ENCODE measurements around the gene ACTR3.
A peak's percentile ranks its signal among the peaks of the same experiment; 100 is the strongest.

Gene ACTR3

GRCh38 chr2:113876503-113877387, 13.1 kb upstream of the ACTR3 start:
- no peak for FAIRE-seq

GRCh38 chr2:113877711-113878598, 11.9 kb upstream of the ACTR3 start:
- FAIRE-seq: no peak

DNA sequence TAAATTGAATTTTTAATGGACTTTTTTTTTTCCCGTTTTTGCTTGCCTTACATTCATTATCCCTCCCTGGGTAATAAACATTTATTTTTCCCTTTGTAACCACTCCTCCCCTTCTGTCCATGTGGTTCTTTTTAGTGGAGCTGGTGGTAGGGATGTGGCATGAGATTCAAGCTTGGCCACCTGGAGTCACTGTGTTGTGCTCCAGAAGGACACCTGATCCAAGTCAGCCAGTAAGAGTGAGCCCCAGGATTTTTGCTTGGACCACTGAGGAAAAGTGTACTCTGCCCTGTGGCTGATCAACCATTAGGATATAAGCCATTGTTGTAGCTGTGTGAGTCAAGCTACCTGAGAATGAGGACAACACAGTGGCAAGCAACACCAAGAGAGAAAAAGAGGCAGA, 11.1 kb upstream of the ACTR3 start:
- FAIRE-seq: no peak

DNA sequence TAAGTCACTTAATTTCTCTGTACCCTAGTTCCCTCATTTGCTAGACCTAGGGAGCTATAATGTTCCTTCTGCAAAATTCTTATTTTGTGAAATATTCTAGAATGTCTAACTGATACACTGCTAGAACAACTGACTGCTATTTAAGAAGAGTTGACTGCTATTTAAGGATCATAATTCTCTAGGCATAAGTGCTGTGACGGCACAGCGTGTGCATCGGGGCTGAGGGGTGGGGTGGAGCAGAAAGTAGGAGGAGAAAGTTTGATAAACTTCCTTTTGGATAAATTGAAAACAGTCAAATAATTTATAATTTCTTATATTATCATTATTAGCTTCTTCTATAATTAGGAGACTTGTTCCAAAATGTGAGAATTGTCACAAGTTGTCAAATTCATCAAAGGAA, 10.4 kb upstream of the ACTR3 start:
- no peak for FAIRE-seq

- no peak for FAIRE-seq
Measured at GRCh38 chr2:113886479-113887008, 3.3 kb upstream of the ACTR3 start.

- FAIRE-seq: no peak
Measured at GRCh38 chr2:113887009-113887792, 2.7 kb upstream of the ACTR3 start.

DNA sequence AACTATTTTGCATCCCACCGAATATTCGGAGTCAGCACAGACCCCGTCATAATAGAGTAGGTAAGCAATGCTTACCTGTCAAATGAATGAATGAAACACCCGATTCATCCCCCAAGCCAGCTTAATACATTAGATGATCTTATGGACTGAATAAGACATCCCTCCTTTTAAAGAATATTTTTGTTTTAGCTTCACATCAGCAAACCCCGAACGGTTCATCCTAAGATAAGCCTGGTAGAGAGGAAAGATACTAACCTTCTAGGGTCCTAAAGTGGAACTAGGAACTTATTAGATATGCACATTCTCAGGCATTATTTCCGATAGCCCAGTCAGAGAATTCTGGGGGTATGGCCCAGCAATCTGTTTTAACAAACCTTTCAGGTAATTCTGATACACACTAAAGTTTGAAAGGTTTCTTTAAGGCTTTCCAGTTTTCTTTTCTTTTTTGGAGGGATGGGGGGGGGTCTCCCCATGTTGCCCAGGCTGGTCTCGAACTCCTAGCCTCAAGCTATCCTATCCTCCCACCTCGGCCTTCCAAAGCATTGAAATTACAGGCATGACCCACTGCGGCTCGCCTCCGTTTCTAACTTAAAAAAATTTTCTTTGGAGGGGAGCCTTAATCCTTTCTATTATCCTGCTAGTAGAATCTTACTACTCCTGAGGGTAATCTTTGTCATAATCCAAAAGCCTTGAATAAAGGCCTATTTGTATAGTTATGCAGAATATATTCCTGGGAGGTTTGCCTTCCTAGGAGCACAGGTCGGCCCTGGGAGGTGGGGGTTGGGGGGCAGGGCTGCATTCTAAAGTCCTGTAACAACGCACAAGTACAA, 1.0 kb upstream of the ACTR3 start:
- FAIRE-seq: no peak

DNA sequence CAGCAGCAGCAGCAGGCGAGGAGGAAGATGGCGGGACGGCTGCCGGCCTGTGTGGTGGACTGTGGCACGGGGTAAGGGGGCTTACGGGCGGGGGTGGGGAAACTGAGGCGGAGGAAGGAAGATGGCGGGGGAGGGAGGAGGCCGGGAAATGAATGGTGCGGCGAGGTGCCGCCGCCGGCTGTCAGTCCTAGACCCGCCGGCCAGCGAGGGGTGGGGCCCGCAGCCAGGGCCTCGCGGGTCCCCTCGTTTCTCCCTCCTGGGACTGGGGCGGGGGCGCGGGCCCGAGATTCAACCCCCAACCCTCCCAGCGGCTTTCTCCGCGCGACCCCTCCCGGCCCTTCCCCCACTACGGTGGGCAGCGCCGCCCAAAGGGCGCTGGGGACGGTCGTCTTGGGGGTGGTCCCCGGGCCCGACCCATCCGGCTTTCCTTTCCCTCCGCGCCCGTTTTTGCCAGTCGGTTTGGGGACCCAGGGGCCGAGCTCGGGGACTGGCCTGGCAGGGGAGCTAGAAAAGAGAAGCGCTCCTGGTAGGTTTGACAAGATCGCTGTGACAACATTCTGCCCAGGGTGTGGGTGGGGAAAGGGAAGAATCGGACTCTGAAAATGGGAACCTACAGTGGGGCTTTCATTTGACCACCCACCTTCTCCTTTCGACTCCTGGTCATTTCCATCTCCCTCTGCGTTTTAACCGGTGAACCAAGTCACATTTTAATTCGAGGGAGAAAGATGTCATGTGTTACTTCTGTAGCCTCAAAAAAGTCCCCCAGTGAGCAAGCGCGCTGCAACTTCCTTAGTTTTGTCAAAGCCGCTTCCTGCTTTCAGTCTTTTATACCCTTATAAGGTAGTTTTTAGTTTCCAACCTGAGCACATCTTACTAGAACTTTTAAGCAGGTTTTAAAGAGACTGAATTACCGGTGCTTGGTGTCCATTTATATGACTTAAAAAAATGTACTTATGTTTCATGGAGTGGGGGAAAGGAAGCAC, 655 bp downstream of the ACTR3 start:
- no peak for FAIRE-seq

DNA sequence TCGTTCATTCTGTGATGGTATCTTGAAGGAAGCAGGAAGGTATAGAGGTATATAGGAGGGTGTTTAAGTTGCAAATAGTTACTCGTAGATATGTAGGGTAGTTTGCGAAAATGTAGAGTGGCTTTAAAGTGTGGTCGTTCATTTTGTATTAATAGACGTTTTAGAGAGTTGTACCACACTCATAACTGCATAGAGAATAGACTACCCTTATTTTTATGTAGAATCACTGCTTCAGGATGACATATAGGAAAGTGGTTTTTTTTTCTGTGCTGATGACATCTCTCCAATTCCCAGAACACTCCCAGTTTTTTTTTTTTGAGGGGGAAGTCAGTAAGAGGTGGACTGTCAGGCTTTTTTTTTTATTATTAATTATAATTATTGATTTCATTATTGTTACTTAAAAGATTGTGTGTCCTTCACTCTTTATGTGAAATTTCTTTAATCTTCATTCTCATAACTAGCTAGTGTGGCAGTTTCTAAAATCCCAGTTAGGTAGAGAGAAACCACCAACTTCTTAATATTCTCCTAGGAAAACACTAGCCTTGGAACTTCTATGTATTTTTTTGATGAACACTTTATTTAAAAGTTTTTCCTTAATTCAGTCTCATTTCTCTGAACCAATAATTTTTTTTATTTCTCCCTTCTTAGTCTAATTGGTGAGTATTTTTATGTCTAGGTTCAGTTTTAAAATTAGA, 1.5 kb downstream of the ACTR3 start:
- no peak for FAIRE-seq

DNA sequence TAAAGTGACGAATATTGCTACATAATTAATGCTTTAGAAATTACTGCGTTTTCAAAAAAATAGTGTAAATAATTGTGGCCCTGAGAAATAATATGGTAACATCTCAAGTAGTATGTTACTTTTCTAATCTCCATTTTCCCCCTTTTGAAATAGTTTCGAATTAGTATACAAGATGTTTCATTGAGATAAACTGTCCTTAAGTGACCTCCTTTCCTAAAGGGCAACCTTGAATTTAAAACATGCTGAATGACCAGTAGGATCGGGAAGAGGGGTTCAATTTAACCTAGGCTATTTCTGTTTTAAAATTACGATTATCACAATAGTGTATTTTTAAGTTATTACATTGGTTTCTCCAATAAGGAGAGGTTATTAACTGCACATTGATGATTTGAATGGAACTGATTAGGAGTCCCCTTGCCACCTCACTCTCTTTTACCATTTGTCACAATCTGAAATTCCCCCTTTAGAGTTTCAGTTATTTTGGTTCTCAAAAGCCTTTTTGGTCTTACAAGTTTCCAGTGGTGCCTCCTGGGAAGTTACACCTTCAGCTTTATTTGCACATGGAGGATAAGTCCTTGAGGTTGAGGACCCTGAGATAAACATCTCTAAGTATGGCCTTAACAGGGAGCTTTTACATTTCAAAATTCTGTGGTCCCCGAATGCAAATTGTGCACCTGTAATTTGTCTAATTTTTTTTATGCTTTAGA, 2.3 kb downstream of the ACTR3 start:
- FAIRE-seq: no peak

- FAIRE-seq: peak; percentile 29
Measured at GRCh38 chr2:113894156-113894743, 4.4 kb downstream of the ACTR3 start.

GRCh38 chr2:113895301-113895700, 5.4 kb downstream of the ACTR3 start:
- no peak for FAIRE-seq

DNA sequence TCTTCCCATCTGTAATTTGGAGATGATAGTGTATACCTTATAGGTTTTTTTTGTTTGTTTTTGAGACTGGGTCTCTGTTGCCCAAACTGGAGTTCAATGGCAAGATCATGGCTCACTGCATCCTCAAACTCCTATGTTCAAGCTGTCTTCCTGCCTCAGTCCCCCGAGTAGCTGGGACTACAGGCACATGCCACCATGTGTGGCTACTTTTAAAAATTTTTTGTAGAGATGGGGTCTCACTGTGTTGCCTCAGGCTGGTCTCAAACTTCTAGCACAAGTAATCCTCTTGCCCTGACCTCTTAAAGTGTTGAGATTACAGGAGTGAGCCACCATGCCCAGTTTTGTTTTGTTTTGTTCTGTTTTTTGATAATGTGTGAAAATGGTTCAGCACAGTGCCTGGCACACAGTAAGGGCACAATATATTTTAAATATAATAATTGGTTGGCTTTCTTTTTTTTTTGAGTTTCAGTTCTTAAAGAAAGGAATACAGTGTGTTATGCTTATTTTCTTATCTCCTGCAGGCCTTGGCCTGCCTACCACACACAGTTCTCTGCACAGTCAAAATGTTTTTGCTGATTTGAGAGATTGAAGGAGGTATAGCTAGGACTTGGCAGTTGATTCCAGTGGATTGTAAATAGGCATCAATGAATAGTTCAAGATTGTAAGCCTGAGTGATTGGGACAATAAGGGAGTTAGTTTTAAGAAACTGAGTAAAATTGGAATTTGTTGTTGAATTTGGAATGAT, 6.1 kb downstream of the ACTR3 start:
- FAIRE-seq: no peak

GRCh38 chr2:113896791-113897190, 6.9 kb downstream of the ACTR3 start:
- FAIRE-seq: peak; percentile 84

- FAIRE-seq: no peak
Measured at GRCh38 chr2:113898081-113898480, 8.2 kb downstream of the ACTR3 start.

GRCh38 chr2:113899166-113899565, 9.3 kb downstream of the ACTR3 start:
- FAIRE-seq: peak; percentile 39

- FAIRE-seq: no peak
Measured at GRCh38 chr2:113901943-113902342, 12.1 kb downstream of the ACTR3 start.

DNA sequence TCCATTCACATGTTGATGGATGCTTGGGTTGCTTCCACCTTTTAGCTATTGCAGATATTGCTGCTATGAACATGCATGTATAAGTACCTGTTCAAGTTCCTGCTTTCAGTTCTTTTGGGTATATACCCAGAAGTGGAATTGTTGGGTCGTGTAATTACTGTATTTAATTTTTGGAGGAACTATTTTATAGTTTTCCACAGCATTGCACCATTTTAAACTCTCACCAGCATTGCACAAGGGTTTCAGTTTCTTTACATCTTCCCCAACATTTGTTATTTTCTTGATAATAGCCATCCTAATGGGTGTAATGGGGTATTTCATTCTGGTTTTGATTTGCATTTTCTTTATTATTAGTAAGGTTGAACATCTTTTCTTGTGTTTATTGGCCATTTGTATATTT, 16.0 kb downstream of the ACTR3 start:
- FAIRE-seq: no peak

Data from endometrium (tissue), 2 donors.